Right lung (tissue), 5 donors: ENCODE data around the gene MMEL1. TPM values are rescaled to one million over a fixed set of nuclear protein-coding genes. Genes with fewer than 3 reads are reported as not detected.

Source experiments
- DNase-seq, 2 donors: peaks; one replicate each; pipeline ENCODE4 v3.0.0-alpha.2; 2013
- polyA plus RNA-seq, 5 donors: library from polyadenylated mRNA; unstranded; fragments of 120-200 nt; gene quantifications; one replicate each; pipeline versions ENCODE4 v1.2.1 to v1.2.3, GENCODE V29; 2013; ENCODE audit warnings: inconsistent platforms in 1 of 5, low replicate concordance in 1 of 5; ENCODE audit not compliant: insufficient read length in 5 of 5, insufficient read depth in 1 of 5

MMEL1 gene
- polyA plus RNA-seq, 5 donors: 2.6 to 6.5 (median 3.9) TPM

DNA sequence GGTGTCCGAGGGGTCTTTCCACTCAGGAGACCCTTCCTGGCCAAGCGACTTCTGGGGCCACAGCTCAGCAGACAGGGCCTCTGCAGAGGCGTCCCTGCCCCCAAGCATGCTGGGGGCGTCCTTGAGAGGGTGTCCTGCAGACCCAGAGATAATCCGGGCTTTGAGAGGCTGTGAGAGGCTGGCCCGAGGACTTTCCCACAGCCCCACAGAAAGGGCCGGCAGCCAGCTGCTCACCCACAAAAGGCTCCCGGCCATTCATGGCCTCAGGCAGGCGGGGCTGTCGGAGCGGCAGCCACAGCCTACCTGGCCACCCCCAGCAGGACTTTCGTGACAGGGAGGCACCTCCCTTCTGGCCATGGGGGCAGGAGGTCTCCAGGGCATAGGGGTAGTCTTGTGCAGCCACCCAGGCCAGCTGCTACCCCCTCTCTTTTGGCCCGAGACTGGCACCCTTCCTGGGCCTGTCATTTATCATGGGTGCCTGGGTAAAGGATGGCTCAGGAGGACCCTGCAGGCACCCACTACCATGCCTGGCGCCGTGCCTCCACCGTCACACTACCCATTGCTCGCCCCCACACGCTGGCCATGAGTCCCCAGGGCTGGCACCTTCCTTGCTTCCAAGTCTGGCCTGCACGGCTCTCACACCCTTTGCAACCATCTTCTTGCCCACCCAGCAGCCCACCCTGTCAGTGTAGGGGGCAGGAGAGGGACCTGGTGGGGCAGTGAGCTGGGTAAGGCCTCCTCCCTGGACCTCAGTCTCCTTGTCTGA is 87.8 kb downstream of the MMEL1 start:
- no peak for DNase-seq

DNA sequence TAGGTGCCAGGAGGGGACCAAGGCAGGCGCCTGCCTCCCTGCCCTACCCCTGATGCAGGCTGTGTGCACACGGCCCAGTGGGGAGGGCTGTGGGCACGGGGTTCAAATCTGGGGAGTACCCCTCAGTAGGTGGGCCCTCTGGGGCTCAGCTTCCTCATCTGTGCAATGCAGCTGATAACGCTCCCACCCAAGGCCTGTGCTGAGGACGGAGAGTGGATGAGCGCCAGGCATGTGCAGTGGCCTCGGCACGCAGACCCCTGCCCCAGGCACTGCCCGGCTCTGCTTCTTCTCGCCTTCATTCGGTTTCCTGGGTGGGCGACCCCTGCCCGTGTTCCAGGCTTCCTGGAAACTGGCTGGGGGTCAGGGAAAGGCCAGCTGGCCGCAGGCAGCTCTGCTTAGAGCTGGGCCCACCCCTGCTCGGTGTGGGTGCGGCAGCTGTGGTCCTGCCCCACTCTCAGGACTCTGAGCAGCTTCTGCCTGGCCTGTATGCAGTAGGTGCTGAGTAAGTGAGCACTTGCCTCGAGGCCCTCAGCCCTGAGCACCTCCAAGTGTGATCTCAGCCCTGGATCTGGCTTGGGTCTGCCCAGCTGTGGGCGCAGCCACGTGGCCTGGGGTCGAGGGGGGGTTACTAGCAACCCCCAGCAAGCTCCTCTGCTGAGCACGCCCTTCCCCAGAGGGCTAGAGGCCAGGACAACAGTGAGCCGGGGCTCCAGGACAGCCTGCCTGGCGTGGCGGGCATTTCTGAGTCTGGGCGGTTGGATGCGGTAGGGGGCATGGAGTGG is 88.5 kb downstream of the MMEL1 start:
- no peak for DNase-seq

GRCh38 chr1:2543543-2544092 is 89.2 kb downstream of the MMEL1 start:
- DNase-seq: no peak

GRCh38 chr1:2542246-2542915 is 90.4 kb downstream of the MMEL1 start:
- DNase-seq: no peak

DNA sequence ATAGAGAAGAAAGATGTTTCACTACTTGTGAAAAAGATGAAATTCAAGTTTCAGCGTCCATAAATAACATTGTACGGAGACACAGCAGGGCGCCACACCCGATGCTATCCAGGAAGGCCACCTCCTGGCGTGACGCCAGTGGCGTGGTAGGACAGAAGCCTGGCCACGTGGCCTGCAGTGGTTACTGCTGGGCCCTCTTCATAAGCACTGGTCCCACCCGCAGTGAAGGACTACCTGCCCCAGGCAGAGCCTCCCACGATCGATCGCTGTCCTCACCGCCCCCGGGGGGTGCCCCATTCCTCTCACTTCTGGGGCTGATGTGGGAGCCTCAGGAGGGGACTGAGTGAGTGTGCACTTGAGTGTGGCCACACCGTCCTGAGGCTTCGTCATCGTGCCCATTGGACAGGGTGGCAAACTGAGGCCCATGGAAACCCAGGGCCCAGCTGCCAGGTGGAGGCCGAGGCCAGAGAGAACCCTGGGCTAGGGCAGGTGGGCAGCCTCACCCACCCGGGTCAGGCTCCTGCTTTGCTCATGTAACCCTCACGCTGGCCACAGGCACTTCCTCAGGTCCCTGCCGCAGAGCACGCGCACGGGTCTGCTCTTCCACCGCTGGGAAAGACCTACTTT is 91.1 kb downstream of the MMEL1 start:
- no peak for DNase-seq

GRCh38 chr1:2540816-2541492 is 91.9 kb downstream of the MMEL1 start:
- no peak for DNase-seq

Other genes with a start within 250 kb of the MMEL1 start
- gene MORN1, start 241.5 kb downstream of the MMEL1 start, polyA plus RNA-seq: 10 to 100 TPM in 4 of 5 donors, 1 to 10 TPM in 1; 9.7 to 16.3 (median 14.9) TPM
- gene RER1, start 241.2 kb downstream of the MMEL1 start, polyA plus RNA-seq: 100 to 1,000 TPM in 4 of 5 donors, 10 to 100 TPM in 1; 99.8 to 109 (median 104) TPM
- gene PEX10, start 220.5 kb downstream of the MMEL1 start, polyA plus RNA-seq: 10 to 100 TPM; 14.7 to 24.8 (median 18.3) TPM
- 1 to 10 TPM; 2.7 to 5.8 (median 3.4) TPM for gene PLCH2, start 156.7 kb downstream of the MMEL1 start, polyA plus RNA-seq
- gene PANK4, start 106.4 kb downstream of the MMEL1 start, polyA plus RNA-seq: 10 to 100 TPM; 20.2 to 29.0 (median 26.4) TPM
- gene HES5, start 102.8 kb downstream of the MMEL1 start, polyA plus RNA-seq: under 1 TPM; 0.27 to 0.93 (median 0.43) TPM
- 10 to 100 TPM; 19.5 to 34.0 (median 25.7) TPM for gene TNFRSF14, start 76.6 kb downstream of the MMEL1 start, polyA plus RNA-seq
- 10 to 100 TPM; 30.1 to 68.6 (median 43.5) TPM for gene PRXL2B, start 46.2 kb downstream of the MMEL1 start, polyA plus RNA-seq
- under 1 TPM; 0.65 to 0.85 (median 0.71) TPM for gene TTC34, start 168.7 kb upstream of the MMEL1 start, polyA plus RNA-seq